Loucy (cell line): Measurements from ENCODE around the gene NCOA7.

ENCODE experiments used
- CTCF ChIP-seq: fragments of 200-600 bp; sonication (generic); conservative IDR thresholded peaks from 2 replicates; pipeline ENCODE4 v1.5.1; 2014; ENCODE audit warnings: mild to moderate bottlenecking, antibody characterized with exemption, low read length
- EZH2phosphoT487 ChIP-seq: fragments of 200-600 bp; IDR thresholded peaks from 2 replicates; pipeline ENCODE4 v1.6.1; 2018; ENCODE audit warnings: antibody characterized with exemption, mild to moderate bottlenecking, moderate library complexity, borderline replicate concordance

DNA sequence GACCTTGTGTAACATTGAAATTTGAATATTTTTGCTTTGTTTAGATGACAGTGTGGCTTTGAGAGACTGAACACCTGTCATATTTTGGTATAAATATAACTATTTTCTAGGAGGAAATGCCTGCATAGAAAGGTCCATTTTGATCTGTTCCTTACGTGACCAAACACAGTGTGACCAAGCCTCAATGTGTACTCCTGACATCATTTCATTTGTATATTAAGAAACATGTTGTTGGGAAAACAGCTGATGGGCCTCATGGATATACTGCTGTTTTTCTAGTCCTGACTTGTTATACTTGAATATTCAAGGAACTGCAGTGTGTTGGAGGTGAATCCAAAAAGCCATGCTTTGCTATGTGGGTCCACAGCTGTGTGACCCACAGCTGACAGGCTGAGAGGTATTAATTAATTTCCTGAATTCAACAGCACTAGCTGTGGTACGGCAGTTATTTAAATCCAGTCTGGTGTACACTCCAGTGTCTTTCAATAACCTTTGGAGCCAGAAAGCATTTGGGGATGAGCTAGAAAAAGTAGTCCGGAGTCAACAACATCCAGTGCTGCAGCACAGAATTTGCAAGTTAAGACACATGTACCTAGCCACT is 18.9 kb downstream of the NCOA7 start:
- TF ChIP-seq CTCF = no peak
- TF ChIP-seq EZH2phosphoT487 = no peak
